PC-3 (cell line): ENCODE measurements around the gene DLG4.

ENCODE experiments used
- EZH2phosphoT487 ChIP-seq: fragments of 300-600 bp; sonication (generic); IDR thresholded peaks from 2 replicates; pipeline ENCODE4 v1.6.1; 2018; ENCODE audit warnings: mild to moderate bottlenecking, antibody characterized with exemption, low read length, borderline replicate concordance
- TF ChIP-seq, protein P1 (sequence below): fragments of 300-600 bp; sonication (generic); conservative IDR thresholded peaks from 2 replicates; pipeline ENCODE4 v1.5.1; 2017; ENCODE audit warnings: antibody characterized with exemption, low read depth, mild to moderate bottlenecking, low read length

GRCh38 chr17:7259555-7259889 lies 39.9 kb upstream of the DLG4 start:
- TF ChIP-seq, protein P1, sequence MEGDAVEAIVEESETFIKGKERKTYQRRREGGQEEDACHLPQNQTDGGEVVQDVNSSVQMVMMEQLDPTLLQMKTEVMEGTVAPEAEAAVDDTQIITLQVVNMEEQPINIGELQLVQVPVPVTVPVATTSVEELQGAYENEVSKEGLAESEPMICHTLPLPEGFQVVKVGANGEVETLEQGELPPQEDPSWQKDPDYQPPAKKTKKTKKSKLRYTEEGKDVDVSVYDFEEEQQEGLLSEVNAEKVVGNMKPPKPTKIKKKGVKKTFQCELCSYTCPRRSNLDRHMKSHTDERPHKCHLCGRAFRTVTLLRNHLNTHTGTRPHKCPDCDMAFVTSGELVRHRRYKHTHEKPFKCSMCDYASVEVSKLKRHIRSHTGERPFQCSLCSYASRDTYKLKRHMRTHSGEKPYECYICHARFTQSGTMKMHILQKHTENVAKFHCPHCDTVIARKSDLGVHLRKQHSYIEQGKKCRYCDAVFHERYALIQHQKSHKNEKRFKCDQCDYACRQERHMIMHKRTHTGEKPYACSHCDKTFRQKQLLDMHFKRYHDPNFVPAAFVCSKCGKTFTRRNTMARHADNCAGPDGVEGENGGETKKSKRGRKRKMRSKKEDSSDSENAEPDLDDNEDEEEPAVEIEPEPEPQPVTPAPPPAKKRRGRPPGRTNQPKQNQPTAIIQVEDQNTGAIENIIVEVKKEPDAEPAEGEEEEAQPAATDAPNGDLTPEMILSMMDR = no peak
- TF ChIP-seq EZH2phosphoT487 = no peak
